SW 1271 (cell line): ENCODE measurements around the gene SORBS2.
A peak's percentile ranks its signal among the peaks of the same experiment; 100 is the strongest.

Source experiments
- DNase-seq, 2 experiments: peaks; one replicate each; lab custom pipeline; 2025; lab: John Stamatoyannopoulos, UW

SORBS2 gene

GRCh38 chr4:185800266-185800945 is 11.6 kb downstream of the SORBS2 start:
- DNase-seq = no peak

GRCh38 chr4:185799442-185799841 is 12.6 kb downstream of the SORBS2 start:
- no peak for DNase-seq

- no peak for DNase-seq
Observed at GRCh38 chr4:185797596-185798338, 14.2 kb downstream of the SORBS2 start.

GRCh38 chr4:185797018-185797417 is 15.0 kb downstream of the SORBS2 start:
- no peak for DNase-seq

GRCh38 chr4:185796176-185796575 is 15.8 kb downstream of the SORBS2 start:
- DNase-seq = no peak

- DNase-seq = no peak
Observed at GRCh38 chr4:185794637-185795036, 17.4 kb downstream of the SORBS2 start.

GRCh38 chr4:185793716-185794115 is 18.3 kb downstream of the SORBS2 start:
- no peak for DNase-seq

- DNase-seq = no peak
Observed at GRCh38 chr4:185793116-185793485, 18.9 kb downstream of the SORBS2 start.

- DNase-seq = peak; percentile 11 to 50
Observed at GRCh38 chr4:185792384-185793115, 19.4 kb downstream of the SORBS2 start.

- no peak for DNase-seq
Observed at GRCh38 chr4:185787926-185788679, 23.9 kb downstream of the SORBS2 start.

- no peak for DNase-seq
Observed at GRCh38 chr4:185786422-185786821, 25.6 kb downstream of the SORBS2 start.

GRCh38 chr4:185783574-185783973 is 28.4 kb downstream of the SORBS2 start:
- no peak for DNase-seq

GRCh38 chr4:185782523-185782922 is 29.5 kb downstream of the SORBS2 start:
- DNase-seq = no peak

- DNase-seq = no peak
Observed at GRCh38 chr4:185781555-185782215, 30.3 kb downstream of the SORBS2 start.

GRCh38 chr4:185780472-185780871 is 31.5 kb downstream of the SORBS2 start:
- DNase-seq = no peak

- no peak for DNase-seq
Observed at GRCh38 chr4:185779517-185779916, 32.5 kb downstream of the SORBS2 start.

GRCh38 chr4:185778307-185778706 is 33.7 kb downstream of the SORBS2 start:
- DNase-seq = no peak

GRCh38 chr4:185775792-185776555 is 36.0 kb downstream of the SORBS2 start:
- no peak for DNase-seq

GRCh38 chr4:185774845-185775680 is 36.9 kb downstream of the SORBS2 start:
- no peak for DNase-seq

GRCh38 chr4:185774131-185774653 is 37.8 kb downstream of the SORBS2 start:
- DNase-seq = no peak
